GM12878 (cell line): Measurements from ENCODE around the gene RPS16. TPM values are rescaled to one million over a fixed set of nuclear protein-coding genes. Genes with fewer than 3 reads are reported as not detected.

Source experiments
- ATAC-seq: fragments of 200-7000 bp; cut with Tn5 transposase; 3 replicates; pipeline ENCODE4 v1.9.1; 2020; ENCODE audit warnings: mild to moderate bottlenecking, moderate library complexity
- BruUV-seq: library from RNA; stranded (reverse); fragments of 400-500 nt; replicated peaks from 2 replicates; lab custom pipeline; 2021; lab: Mats Ljungman, UMichigan
- CTCF ChIA-PET: fragments of 300-600 bp; sonication (Branson Sonifier 250); formaldehyde crosslinking; extraction: SDS; loops from one replicate; lab custom pipeline; 2021; ENCODE audit warnings: inconsistent platforms; lab: Yijun Ruan, JAX
- POLR2A ChIA-PET: fragments of 350-600 bp; formaldehyde crosslinking; extraction: SDS; loops from one replicate; lab custom pipeline; 2021; ENCODE audit warnings: inconsistent platforms; lab: Charles Lee
- RAD21 ChIA-PET: fragments of 300-600 bp; sonication (Branson Sonifier 250); formaldehyde crosslinking; loops from one replicate; lab custom pipeline; 2023; ENCODE audit warnings: antibody characterized with exemption; ENCODE audit not compliant: unreplicated experiment; lab: Charles Lee
- SMC1A ChIA-PET: fragments of 300-600 bp; sonication (Branson Sonifier 250); formaldehyde crosslinking; loops from one replicate; lab custom pipeline; 2023; ENCODE audit not compliant: unreplicated experiment, uncharacterized antibody; lab: Charles Lee
- DNase-seq: peaks from one replicate; pipeline ENCODE4 v3.0.0-alpha.2; 2011; ENCODE audit warnings: low read depth, low spot score
- FAIRE-seq: peaks from 3 replicates; lab custom pipeline; 2011; peaks lifted over from hg19 to GRCh38; lab: Jason Lieb, UNC
- H2AFZ ChIP-seq: 2 replicates; pipeline ENCODE4 v1.6.0; 2011; ENCODE audit warnings: low read depth, low read length, control low read depth; ENCODE audit not compliant: control insufficient read depth
- H3K27ac ChIP-seq: 2 replicates; pipeline ENCODE4 v1.5.1; 2011; ENCODE audit warnings: control low read depth; ENCODE audit not compliant: control insufficient read depth, insufficient read depth
- H3K27me3 ChIP-seq, 2 experiments: replicated peaks in 1 of 2; 2 replicates each; pipeline versions ENCODE4 v1.6.0 to v1.6.1; 2011; ENCODE audit warnings: low read length in 1 of 2; ENCODE audit not compliant: control insufficient read depth in 2 of 2, insufficient read depth in 2 of 2
- H3K36me3 ChIP-seq, 2 experiments: 2 replicates each; pipeline ENCODE4 v1.5.1; 2011; ENCODE audit warnings: low read length in 1 of 2; ENCODE audit not compliant: control insufficient read depth in 2 of 2, insufficient read depth in 2 of 2
- H3K4me1 ChIP-seq: 2 replicates; pipeline ENCODE4 v1.6.1; 2011; ENCODE audit warnings: mild to moderate bottlenecking, low read length, moderate library complexity, mixed read lengths; ENCODE audit not compliant: control insufficient read depth, insufficient read depth
- H3K4me2 ChIP-seq: 2 replicates; pipeline ENCODE4 v1.6.0; 2011; ENCODE audit warnings: control low read depth; ENCODE audit not compliant: control insufficient read depth, insufficient read depth
- H3K4me3 ChIP-seq: fragments of 200-600 bp; sonication (generic); 2 replicates; pipeline ENCODE4 v1.5.1; 2016
- H3K79me2 ChIP-seq: 2 replicates; pipeline ENCODE4 v1.6.0; 2011; ENCODE audit warnings: low read length; ENCODE audit not compliant: control insufficient read depth, insufficient read depth
- H3K9ac ChIP-seq: 2 replicates; pipeline ENCODE4 v1.8.0; 2011; ENCODE audit warnings: low read length, control low read depth, mixed read lengths; ENCODE audit not compliant: control insufficient read depth, insufficient read depth
- H3K9me3 ChIP-seq: replicated peaks from 3 replicates; pipeline ENCODE4 v1.5.1; 2011; ENCODE audit warnings: mild to moderate bottlenecking, low read length; ENCODE audit not compliant: control insufficient read depth, insufficient read depth
- H4K20me1 ChIP-seq: 2 replicates; pipeline ENCODE4 v1.6.0; 2011; ENCODE audit not compliant: control insufficient read depth, insufficient read depth
- BCL11A ChIP-seq: IDR thresholded peaks from 2 replicates; pipeline ENCODE4 v1.6.1; 2011; ENCODE audit warnings: low read depth, low read length
- BCLAF1 ChIP-seq: fragments of 450-650 bp; IDR thresholded peaks from 2 replicates; pipeline ENCODE4 v1.6.1; 2017; ENCODE audit warnings: antibody characterized with exemption, mild to moderate bottlenecking, moderate library complexity
- CHD1 ChIP-seq: IDR thresholded peaks from 2 replicates; pipeline ENCODE4 v1.6.1; 2012; ENCODE audit warnings: low read depth, low read length, improper control_type of control experiment
- CTCF ChIP-seq, 3 experiments: IDR thresholded peaks in 2 of 3; conservative IDR thresholded peaks in 1 of 3; 2 replicates each; pipeline ENCODE4 v1.5.1; 2011; ENCODE audit warnings: low read depth in 3 of 3, low read length in 3 of 3, mild to moderate bottlenecking in 3 of 3, control low read depth in 2 of 3, moderate library complexity in 2 of 3, inconsistent platforms in 1 of 3, mixed read lengths in 1 of 3; ENCODE audit not compliant: control insufficient read depth in 2 of 3, insufficient read depth in 1 of 3; ENCODE audit errors: extremely low read depth in 1 of 3
- EED ChIP-seq: sonication (generic); IDR thresholded peaks from 2 replicates; pipeline ENCODE4 v1.6.1; 2016; ENCODE audit warnings: antibody characterized with exemption, low read depth
- GATAD2B ChIP-seq: fragments of 450-650 bp; conservative IDR thresholded peaks from 2 replicates; pipeline ENCODE4 v1.6.1; 2017; ENCODE audit warnings: low read depth, mild to moderate bottlenecking, moderate library complexity
- IKZF1 ChIP-seq: fragments of 450-650 bp; conservative IDR thresholded peaks from 2 replicates; pipeline ENCODE4 v1.6.1; 2017; ENCODE audit warnings: antibody characterized with exemption, mild to moderate bottlenecking
- KAT2A ChIP-seq: conservative IDR thresholded peaks from 2 replicates; pipeline ENCODE4 v1.6.1; 2011; ENCODE audit warnings: low read depth, low read length; ENCODE audit not compliant: control insufficient read depth
- NBN ChIP-seq: fragments of 450-650 bp; IDR thresholded peaks from 2 replicates; pipeline ENCODE4 v1.6.1; 2016
- NFYB ChIP-seq: IDR thresholded peaks from 2 replicates; pipeline ENCODE4 v1.6.1; 2011; ENCODE audit warnings: low read depth, mild to moderate bottlenecking, low read length, improper control_type of control experiment, moderate library complexity; ENCODE audit not compliant: insufficient read depth
- NR2F1 ChIP-seq: fragments of 450-650 bp; conservative IDR thresholded peaks from 2 replicates; pipeline ENCODE4 v1.6.1; 2017; ENCODE audit warnings: mild to moderate bottlenecking
- PAX8 ChIP-seq: fragments of 450-650 bp; IDR thresholded peaks from 2 replicates; pipeline ENCODE4 v1.6.1; 2017; ENCODE audit warnings: mild to moderate bottlenecking, moderate library complexity
- POLR2A ChIP-seq: IDR thresholded peaks from 2 replicates; pipeline ENCODE4 v1.6.1; 2011; ENCODE audit warnings: low read depth, mild to moderate bottlenecking, low read length
- RAD21 ChIP-seq: IDR thresholded peaks from 2 replicates; pipeline ENCODE4 v1.6.1; 2011; ENCODE audit warnings: mild to moderate bottlenecking, low read depth, low read length, moderate library complexity; ENCODE audit not compliant: insufficient read depth
- RELB ChIP-seq: fragments of 450-650 bp; IDR thresholded peaks from 2 replicates; pipeline ENCODE4 v1.6.1; 2017; ENCODE audit warnings: low read depth, mild to moderate bottlenecking, moderate library complexity
- SMAD1 ChIP-seq: fragments of 450-650 bp; IDR thresholded peaks from 2 replicates; pipeline ENCODE4 v1.6.1; 2018; ENCODE audit warnings: mild to moderate bottlenecking, low read depth; ENCODE audit not compliant: partially characterized antibody
- WGBS: methylation state at CpG from one replicate; pipeline ENCODE4 v1.1.6; 2016; ENCODE audit warnings: low lambda C conversion rate; ENCODE audit not compliant: insufficient replicate concordance, insufficient coverage; ENCODE audit errors: missing lambda C conversion rate; 5-methylcytosine and 5-hydroxymethylcytosine counted together
- in situ Hi-C: fragments of 300-500 bp; cut with MboI; formaldehyde crosslinking; loops from 9 replicates; pipeline ENCODE4 v1.14.3; 2018; ENCODE audit warnings: mixed read lengths
- intact Hi-C: fragments of 100-400 bp; cut with micrococcal nuclease; formaldehyde crosslinking; loops from one replicate; pipeline ENCODE4 v1.14.2; 2022; ENCODE audit not compliant: unreplicated experiment
- polyA plus RNA-seq, 11 experiments: library from polyadenylated mRNA; depleted of rRNA in 4 of 11; unstranded in 6 of 11; stranded (reverse) in 5 of 11; fragments of >200 nt; fragmentation: Nextera tagmentation in 4 of 11; fragmentation: Illumina TruSeq in 1 of 11; extraction: Ambion mirVana in 4 of 11; extraction: Trizol in 1 of 11; gene quantifications; 1 replicate in 1 of 11; 2 replicates in 10 of 11; pipeline versions ENCODE4 v1.2.1 to v1.2.3, GENCODE V29; 2011 to 2016; ENCODE audit warnings: inconsistent platforms in 2 of 11, missing spikeins in 2 of 11, low read depth in 1 of 11
- total RNA-seq, 4 experiments: library from RNA; depleted of rRNA in 3 of 4; stranded (reverse); fragments of >200 nt in 3 of 4; fragmentation: Illumina TruSeq in 1 of 4; extraction: Trizol in 1 of 4; gene quantifications; 2 replicates each; pipeline versions ENCODE4 v1.2.1 to v1.2.3, GENCODE V29; 2013 to 2021

RPS16 gene
- total and polyA plus RNA-seq, 10 of the 15 experiments (the other 5 are each of a cell fraction or from before 2014, with no cell fraction given), result 148 to 4,810 (median 2,343) TPM

GRCh38 chr19:39413911-39414608, 21.7 kb downstream of the RPS16 start:
- DNase-seq (no peak), FAIRE-seq (peak; percentile 54)
- TF ChIP-seq SMAD1 (no peak), RELB (0 out of 2 replicates have a peak, but pooled peaks have one; percentile 8), KAT2A (no peak), PAX8 (no peak), GATAD2B (0 out of 2 replicates have a peak, but pooled peaks have one; percentile 12), IKZF1 (0 out of 2 replicates have a peak, but pooled peaks have one; percentile 20), NBN (peak; percentile 25; the same call in 1 of the 2 replicates), NFYB (no peak), POLR2A (0 out of 2 replicates have a peak, but pooled peaks have one; percentile 11), CTCF (IDR thresholded peaks at IDR 0.05 in 2 of 3, conservative IDR thresholded peaks at IDR 0.05 in 1 of 3; ENCODE audit: control insufficient read depth in 2 of 3, extremely low read depth in 1 of 3, insufficient read depth in 1 of 3, low read depth in 3 of 3, low read length in 3 of 3) (peak; percentile 18 to 33 (median 21); a peak in 2 of 6 replicates), EED (peak; percentile 35; the same call in 1 of the 2 replicates), CHD1 (no peak), RAD21 (0 out of 2 replicates have a peak, but pooled peaks have one; percentile 9), BCL11A (no peak), NR2F1 (0 out of 2 replicates have a peak, but pooled peaks have one; percentile 16), BCLAF1 (no peak)

More at GRCh38 chr19:39413911-39414608, 21.7 kb downstream of the RPS16 start:
- H3K27me3 ChIP-seq, result no peaks in the 10 kb centered on the region
- peaks cover 40% of the 10 kb centered on the region for H3K79me2 ChIP-seq
- ChIA-PET POLR2A (interaction anchor here (0.8 to 2.3 kb wide), 5 partner anchors 9 to 125 kb away, joined by 3 to 6 read pairs (median 3); no protein-coding TSS in a partner anchor), SMC1A (interaction anchor here (1.1 to 1.6 kb wide), 7 partner anchors 10 to 258 kb away, joined by 3 to 6 read pairs (median 4); partner anchors contain the start of gene RPS16), RAD21 (interaction anchor here (0.5 to 1.5 kb wide), 7 partner anchors 13 to 89 kb away, joined by 3 to 6 read pairs (median 4); partner anchors contain the start of genes GMFG, MED29, PAF1 and RPS16), CTCF (interaction anchor here (0.5 to 1.7 kb wide), 11 partner anchors 9 to 258 kb away, joined by 3 to 11 read pairs (median 3); partner anchors contain the start of gene RPS16)
- peak overlapping the region; percentile 98 for H3K4me3 ChIP-seq
- no peak overlapping the region for H2AFZ ChIP-seq
- peaks cover 15% of the 10 kb centered on the region for H3K4me1 ChIP-seq
- ATAC-seq, result no peak
- H4K20me1 ChIP-seq, result no peaks in the 10 kb centered on the region
- BruUV-seq, result no TSS peak
- no peaks in the 10 kb centered on the region for H3K9me3 ChIP-seq
- H3K27ac ChIP-seq, result peak overlapping the region; percentile 93
- intact Hi-C loops (loop anchor here (2.0 to 10.0 kb wide), 4 partner anchors 17 to 382 kb away; partner anchors contain the start of genes EID2B and FBXO27), in situ Hi-C loops (loop anchor here (5.0 kb wide), 1 partner anchor 292 kb away; no protein-coding TSS in a partner anchor)
- peaks cover 6% of the 10 kb centered on the region in 2 experiments; a peak in 3 of 4 replicates for H3K36me3 ChIP-seq
- H3K4me2 ChIP-seq, result peak overlapping the region; percentile 25
- H3K9ac ChIP-seq, result peak overlapping the region; percentile 99
- WGBS, result 21% methylated on average over 18 of the region's 18 CpGs
